ENCODE results near the gene ZNF638.

DNA sequence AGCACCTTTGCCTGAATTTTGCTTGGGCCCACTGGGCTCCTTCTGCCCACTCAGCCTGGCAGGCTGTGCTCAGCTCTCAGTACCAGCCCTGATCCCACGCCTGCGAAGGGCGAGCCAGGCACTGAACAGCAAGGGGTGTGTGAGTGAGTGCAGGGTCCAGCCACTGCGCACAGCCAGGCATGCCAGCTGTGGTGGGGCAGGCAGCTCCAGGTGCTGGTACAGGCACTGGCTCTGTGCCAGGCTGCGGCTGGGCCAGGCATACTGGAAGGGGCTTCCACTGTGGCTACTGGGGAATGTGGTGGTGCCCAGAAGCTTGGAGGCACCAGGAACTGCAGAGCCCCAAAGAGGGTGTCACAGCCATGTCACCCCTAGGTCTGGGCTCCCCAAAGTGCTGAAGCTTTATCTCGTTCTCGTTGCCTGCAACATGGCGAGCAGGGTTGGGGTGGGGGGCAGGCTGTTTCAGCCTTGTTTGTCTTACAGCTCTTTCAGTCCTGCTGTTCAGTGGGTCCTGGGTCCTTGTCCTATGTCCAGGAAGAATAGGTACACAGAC is 130.5 kb downstream of the ZNF638 start:
- TF ChIP-seq, protein P1, sequence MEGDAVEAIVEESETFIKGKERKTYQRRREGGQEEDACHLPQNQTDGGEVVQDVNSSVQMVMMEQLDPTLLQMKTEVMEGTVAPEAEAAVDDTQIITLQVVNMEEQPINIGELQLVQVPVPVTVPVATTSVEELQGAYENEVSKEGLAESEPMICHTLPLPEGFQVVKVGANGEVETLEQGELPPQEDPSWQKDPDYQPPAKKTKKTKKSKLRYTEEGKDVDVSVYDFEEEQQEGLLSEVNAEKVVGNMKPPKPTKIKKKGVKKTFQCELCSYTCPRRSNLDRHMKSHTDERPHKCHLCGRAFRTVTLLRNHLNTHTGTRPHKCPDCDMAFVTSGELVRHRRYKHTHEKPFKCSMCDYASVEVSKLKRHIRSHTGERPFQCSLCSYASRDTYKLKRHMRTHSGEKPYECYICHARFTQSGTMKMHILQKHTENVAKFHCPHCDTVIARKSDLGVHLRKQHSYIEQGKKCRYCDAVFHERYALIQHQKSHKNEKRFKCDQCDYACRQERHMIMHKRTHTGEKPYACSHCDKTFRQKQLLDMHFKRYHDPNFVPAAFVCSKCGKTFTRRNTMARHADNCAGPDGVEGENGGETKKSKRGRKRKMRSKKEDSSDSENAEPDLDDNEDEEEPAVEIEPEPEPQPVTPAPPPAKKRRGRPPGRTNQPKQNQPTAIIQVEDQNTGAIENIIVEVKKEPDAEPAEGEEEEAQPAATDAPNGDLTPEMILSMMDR (IDR thresholded peaks at IDR 0.05 in 2 of 3, conservative IDR thresholded peaks at IDR 0.05 in 1 of 3; ENCODE audit: control insufficient read depth in 2 of 3, extremely low read depth in 1 of 3, insufficient read depth in 1 of 3, low read depth in 3 of 3, low read length in 3 of 3), result no peak
- TF ChIP-seq CBFB (IDR thresholded peaks at IDR 0.05; ENCODE audit: low read depth) (no peak), REST (IDR thresholded peaks at IDR 0.05; ENCODE audit: low read depth, low read length) (no peak)

Measured in GM12878 (cell line).